ENCODE data around the gene COL24A1.

- TF ChIP-seq CTCF (IDR thresholded peaks at IDR 0.05): no peak
- no peak for TF ChIP-seq POLR2A (IDR thresholded peaks at IDR 0.05)
Measured at GRCh38 chr1:86119214-86119764, 37.3 kb downstream of the COL24A1 start.
